GM19240 (cell line): ENCODE measurements around the gene HIGD1C.
"Not testable (repeated sequence)": the region's sequence is repeated elsewhere in the genome, so short reads cannot be mapped to it uniquely, and the experiment has no call there.

Source experiments
- DNase-seq: peaks from one replicate; pipeline ENCODE4 v3.0.0; 2011; ENCODE audit warnings: low spot score; ENCODE audit not compliant: insufficient read length

The HIGD1C gene

DNA sequence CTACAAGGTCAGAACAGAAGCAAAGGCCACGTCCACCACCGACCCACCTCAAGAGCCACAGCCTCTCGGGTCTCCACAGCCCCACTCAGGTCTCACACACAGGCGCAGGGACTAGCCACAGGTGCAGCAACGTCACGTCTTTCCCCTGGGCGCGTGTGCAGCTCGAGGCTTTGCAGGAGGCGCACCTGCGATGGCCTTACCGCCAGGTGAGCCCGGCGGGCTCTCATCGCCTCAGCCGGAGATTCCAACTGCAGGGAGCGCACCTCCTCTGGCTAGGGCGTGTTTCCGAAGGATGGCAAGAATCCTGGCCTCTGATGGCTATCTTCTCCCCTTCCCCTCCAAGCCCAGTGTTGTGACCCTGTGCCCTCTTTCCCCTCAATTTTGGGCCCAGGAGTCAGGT lies at the start of gene HIGD1C:
TSS of gene HIGD1C (plus strand) at position 35 of the 400 bp plus-strand sequence. CDS start 1,455 bp downstream, outside the sequence.
- no peak for DNase-seq

DNA sequence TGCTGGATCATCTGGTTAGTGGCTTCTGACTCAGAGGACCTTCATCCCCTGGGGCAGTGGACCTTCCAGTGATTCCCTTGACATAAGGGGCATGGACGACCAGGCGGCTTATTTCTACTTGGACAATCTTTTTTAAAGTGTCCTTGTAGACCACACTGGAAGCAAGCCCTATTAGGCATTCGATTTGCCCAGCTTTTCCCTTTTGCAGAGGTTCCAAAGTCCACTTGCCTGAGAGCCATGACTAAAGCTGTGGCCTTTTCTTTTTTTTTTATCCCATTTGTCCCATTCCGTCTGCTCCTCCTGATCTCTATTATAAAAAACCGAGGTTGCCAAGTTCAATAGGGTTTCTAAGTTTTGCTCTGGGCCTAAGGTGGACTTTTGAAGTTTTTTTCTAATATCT lies 43.9 kb upstream of the HIGD1C start:
- not testable (repeated sequence) for DNase-seq

DNA sequence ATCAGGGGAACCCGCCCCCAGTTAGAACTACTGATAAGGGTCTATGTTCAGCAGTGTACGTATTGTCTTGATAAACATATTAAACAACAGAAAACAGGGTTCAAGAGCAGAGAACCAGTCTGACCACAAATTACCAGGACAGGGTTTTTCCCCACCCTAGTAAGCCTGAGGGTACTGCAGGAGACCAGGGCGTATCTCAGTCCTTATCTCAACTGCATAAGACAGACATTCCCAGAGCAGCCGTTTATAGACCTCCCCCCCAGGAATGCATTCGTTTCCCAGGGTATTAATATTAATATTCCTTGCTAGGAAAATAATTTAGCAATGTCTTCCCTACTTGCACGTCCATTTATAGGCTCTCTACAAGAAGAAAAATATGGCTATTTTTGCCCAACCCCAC lies 40.0 kb upstream of the HIGD1C start:
- not testable (repeated sequence) for DNase-seq

DNA sequence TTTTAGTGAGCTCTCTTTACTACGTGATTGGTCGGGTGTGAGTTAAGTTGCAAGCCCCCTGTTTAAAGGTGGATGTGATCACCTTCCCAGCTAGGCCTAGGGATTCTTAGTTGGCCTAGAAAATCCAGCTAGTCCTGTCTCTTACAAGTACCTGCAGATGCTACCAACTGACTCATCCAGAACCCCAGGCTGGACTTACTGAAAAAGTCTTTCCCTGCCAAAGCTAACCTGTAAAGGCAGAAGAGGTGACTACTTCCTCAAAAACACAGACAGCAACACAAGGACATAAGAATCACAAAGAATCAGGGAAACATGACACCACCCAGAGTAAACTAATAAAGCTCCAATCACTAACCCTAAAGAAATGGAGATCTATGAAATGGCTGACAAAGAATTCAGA lies 39.1 kb upstream of the HIGD1C start:
- no peak for DNase-seq

DNA sequence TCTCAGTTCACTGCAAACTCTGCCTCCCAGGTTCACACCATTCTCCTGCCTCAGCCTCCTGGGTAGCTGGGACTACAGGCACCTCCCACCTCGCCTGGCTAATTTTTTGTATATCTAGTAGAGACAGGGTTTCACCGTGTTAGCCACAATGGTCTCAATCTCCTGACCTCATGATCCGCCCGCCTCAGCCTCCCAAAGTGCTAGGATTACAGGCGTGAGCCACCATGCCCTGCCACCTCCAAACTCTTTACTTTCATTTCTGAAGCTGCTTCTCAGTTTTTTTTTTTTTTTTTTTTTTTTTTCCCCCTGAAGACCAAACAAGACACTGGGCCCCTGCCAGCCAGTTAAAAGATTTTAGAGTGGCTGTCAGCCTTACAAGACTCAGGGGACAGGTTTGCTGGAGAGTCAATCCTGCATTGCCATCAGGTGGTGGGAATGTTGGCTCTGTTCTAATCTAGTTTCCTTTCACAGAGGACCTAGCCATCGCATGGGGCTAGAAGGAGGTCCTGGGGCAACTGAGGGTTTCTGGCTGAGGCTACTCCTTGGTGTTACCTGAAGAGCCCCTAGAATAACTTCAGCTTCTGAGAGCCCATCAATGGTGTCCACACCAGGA lies 37.4 kb upstream of the HIGD1C start:
- DNase-seq = no peak

DNA sequence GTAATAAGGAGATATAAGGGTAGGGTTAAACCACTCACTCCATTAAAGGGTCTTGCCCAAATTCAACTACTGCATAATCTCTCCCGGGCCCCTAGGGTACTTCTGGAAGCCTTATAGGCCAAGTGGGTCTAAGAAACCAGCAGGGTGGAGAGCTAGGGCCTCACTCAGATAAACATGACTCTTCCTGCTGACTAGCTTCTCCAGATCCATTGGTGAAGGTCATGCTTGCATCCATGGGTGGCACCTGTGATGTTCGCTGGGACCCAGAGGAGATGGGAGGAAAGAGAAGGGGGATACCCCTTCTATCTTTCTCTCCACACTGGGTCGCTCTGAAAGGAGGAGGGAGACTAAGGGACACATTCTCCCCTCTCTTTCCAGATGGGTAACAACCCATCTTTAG lies 36.1 kb upstream of the HIGD1C start:
- no peak for DNase-seq

DNA sequence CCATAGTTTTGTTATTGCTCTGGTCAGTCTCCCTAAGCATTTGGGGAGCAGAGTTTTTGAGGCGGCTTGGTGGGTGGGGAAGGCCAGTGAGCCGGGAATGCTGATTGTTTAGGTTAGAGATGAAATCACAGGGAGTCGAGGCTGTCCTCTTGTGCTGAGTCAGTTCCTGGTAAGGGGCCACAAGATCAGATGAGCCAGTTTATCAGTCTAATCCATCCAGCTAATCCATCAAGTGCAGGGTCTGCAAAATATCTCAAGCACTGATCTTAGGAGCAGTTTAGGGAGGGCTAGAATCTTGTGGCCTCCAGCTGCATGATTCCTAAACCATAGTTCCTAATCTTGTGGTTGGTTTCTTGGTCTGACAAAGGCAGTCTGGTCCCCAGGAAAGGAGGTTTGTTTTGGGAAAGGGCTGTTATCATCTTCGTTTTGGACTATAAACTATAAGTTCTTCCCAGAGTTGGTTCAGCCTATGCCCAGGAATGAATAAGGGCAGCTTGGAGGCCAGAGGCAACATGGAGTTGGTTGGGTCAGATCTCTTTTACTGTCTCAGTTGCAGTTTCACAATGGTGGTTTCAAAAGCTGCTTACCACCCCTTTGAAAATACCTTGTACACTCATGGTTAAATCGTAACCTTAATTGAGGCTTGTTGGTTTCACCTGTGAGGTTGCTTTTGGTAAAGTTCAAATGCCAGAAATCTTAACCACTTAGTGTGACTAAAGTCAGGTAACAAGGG lies 33.6 kb upstream of the HIGD1C start:
- DNase-seq = no peak

DNA sequence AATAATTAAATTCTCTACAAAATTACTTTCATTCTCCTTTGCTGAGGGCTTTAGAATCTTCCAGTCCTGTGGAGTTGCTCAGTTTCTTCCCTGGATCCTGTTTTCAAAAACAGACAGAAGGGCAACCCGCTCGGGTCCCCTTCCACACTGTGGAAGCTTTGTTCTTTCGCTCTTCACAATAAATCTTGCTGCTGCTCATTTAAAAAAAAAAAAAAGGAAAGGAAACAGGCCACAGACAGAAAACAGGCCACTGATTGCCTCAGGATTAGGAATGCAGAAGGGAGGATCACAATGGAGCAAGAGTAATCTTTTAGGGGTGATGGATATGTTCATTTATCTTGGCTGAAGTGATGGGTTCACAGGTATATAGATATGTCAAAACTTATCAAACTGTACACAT lies 29.5 kb upstream of the HIGD1C start:
- no peak for DNase-seq

DNA sequence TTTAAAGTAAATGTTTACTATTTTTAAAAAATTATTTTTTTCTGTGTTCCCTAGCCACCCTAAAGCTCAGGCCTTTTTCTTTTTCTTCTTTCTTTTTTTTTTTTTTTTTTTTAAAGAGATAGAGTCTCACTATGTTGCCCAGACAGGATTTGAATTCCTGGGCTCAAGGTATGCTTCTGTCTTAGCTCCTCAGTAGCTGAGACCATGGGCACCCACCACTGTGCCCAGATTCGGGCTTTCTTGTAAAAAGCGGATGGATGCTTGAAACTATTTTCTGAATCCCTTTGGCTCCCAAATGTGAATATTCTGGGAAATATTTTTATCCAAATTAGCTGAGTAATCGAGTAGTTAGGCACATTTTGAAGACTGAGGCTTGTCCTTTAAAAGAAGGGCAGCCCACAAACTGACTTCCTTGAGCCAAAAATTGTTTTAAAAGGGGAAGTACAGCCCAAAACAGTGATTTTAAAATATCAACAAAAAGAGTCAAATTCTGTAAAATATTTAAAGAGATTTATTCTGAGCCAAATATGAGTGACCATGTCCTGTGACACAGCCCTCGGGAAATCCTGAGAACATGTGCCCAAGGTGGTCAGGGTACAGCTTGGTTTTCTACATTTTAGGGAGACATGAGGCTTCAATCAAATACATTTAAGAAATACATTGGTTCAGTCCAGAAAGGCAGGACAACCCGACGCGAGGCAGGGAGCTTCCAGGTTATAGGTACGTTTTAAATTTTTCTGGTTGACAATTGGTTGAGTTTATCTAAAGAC lies 28.8 kb upstream of the HIGD1C start:
- DNase-seq = no peak

DNA sequence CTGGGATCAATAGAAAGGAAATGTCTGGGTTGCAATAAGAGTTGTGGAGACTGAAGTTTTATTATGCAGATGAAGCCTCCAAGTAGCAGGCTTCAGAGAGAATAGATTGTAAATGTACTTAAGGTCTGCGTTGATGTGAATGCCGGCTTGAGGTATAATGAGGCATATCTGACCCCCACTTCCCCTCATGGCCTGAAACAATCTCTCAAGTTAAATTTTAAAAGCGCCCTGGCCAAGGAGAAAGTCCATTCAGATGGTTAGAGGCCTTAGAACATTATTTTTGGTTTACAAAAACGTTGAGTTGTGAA lies 28.3 kb upstream of the HIGD1C start:
- DNase-seq = no peak

DNA sequence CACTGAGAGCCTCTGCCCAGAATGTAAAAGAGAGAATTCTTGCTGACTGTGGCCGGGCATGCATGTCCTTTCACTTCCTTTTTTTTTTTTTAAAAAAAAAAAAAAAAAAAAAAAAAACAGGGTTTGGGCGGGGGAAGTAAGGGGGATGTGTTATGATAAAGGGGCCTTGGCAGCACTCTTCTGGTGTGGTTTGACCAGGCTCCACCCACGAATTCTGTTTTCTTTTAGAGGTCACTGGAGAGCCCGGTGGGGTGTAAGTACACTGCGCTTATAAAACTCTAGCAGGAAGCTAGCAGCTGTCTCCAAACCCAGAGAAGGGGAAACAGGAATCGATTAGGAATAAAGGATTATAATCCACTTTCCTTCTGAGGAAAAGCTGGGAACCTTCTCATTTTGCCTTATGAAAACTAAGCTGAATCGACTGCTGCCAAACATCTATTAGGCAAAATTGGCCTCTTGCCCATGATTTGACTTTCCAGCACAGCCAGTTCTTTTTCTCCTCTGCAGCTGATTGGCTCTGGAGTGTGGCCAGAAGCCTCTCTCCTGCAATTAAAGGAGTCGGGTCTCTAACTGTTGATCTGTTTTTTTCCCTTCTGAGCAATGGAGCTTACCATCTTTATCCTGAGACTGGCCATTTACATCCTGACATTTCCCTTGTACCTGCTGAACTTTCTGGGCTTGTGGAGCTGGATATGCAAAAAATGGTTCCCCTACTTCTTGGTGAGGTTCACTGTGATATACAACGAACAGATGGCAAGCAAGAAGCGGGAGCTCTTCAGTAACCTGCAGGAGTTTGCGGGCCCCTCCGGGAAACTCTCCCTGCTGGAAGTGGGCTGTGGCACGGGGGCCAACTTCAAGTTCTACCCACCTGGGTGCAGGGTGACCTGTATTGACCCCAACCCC lies 27.7 kb upstream of the HIGD1C start:
- peak; percentile 55 for DNase-seq

DNA sequence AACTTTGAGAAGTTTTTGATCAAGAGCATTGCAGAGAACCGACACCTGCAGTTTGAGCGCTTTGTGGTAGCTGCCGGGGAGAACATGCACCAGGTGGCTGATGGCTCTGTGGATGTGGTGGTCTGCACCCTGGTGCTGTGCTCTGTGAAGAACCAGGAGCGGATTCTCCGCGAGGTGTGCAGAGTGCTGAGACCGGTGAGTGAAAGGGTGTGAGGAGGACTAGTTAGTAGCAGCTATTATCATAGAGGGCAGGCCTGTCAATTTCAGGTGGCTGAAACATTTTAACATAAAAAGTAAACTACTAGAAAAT lies 27.0 kb upstream of the HIGD1C start:
- DNase-seq = no peak

DNA sequence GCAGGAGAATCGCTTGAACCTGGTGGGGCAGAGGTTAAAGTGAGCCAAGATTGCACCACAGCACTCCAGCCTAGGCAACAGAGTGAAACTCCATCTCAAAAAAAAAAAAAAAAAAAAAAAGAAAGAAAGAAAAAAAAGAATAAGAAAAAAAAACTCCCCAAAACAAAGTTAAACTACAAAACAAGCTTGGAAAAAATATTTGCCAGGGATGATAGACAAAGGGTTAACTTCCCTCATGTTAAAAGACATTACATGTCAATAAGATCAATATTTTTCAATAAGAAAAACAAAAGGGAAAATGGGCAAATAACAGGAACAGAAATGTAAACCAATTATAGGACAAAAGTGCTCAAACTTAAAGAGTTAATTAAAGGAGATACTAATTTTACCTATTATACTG lies 26.4 kb upstream of the HIGD1C start:
- DNase-seq = no peak

DNA sequence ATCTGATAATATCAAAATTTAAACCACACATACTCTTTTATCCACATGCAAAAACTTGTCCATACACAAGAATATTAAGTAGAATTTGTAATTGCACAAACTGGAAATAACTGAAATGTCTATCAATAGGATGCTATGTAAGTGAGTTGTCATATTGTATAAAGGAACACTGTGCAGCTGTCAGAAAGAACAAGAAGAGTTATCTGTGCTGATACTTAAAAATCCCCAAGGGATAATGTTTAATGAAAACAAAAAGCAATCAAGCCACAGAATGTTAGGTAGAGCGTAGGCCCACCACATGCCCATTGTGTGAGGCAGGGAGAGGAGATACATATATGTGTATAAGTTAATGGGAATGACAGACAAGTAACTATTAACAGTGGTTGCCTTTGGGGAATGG lies 25.9 kb upstream of the HIGD1C start:
- DNase-seq = no peak

DNA sequence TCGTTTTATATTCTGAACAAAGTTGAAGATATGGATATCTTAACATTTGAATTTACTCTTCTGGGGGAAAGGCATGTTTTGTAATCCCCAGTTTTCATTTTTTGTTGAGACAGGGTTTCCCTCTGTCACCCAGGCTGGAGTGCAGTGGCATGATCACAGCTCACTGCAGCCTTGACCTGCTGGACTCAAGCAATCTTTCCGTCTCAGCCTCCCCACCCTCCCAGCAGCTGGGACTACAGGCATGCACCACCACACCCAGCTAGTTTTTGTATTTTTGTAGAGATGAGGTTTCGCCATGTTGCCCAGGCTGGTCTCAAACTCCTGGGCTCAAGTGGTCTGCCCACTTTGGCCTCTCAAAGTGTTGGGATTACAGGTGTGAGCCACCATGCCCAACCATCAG lies 25.4 kb upstream of the HIGD1C start:
- DNase-seq = not testable (repeated sequence)

DNA sequence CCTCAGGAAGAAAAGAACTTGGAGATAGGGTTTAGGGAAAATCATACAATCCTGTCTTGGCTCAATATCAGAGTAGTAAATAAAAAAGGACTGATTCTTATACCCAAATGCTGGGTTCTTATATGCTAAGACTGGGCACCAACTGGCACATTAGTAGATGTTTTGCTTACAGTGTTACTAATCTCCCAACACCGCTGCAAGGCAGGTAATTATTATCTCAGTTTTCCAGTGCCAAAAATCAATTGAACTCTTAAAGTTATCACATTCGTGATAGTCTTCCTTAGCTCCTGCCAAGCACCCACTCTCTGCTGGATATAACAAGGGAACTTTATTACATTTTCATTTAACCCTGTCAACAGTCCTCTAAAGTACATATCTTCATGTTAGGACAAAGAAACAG lies 25.0 kb upstream of the HIGD1C start:
- no peak for DNase-seq

DNA sequence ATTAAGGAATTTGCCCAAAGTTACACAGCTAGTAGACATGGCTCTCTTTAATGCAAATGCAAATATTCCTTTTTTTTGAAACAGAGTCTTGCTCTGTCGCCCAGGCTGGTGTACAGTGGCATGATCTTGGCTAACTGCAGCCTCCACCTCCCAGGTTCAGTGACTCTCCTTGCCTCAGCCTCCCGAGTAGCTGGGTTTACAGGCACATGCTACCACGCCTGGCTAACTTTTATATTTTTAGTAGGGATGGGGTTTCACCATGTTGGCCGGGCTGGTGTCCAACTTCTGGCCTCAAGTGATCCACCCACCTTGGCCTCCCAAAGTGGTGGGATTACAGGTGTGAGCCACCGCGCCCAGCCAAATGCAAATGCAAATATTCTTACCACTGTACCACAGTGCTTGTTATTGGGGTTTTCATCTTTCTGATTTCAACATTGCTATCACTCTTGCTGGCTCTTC lies 24.5 kb upstream of the HIGD1C start:
- DNase-seq = no peak

DNA sequence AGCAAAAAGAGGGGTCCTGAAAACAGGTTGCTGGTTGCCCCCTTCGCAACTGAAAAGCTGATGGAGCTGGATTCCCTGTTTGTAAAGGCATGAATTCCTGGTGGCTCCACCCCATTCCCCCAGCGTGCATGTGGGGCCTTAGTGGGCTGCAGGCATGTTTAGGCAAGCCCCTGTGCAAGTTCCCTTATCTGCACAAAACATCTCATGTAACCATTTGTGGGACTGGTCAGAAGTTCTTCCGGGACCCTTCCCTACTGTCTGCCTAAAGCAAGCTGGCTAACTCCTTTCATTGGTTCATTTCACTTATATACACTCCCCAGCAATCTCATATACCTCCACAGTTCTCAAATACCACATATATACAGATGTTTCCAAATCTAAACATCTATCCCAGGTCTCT lies 24.0 kb upstream of the HIGD1C start:
- no peak for DNase-seq

DNA sequence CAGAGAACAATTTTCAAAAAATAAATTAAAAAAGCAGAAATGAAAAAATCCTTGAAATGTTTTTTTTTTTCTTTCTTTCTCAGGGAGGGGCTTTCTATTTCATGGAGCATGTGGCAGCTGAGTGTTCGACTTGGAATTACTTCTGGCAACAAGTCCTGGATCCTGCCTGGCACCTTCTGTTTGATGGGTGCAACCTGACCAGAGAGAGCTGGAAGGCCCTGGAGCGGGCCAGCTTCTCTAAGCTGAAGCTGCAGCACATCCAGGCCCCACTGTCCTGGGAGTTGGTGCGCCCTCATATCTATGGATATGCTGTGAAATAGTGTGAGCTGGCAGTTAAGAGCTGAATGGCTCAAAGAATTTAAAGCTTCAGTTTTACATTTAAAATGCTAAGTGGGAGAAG lies 22.5 kb upstream of the HIGD1C start:
- DNase-seq = no peak

DNA sequence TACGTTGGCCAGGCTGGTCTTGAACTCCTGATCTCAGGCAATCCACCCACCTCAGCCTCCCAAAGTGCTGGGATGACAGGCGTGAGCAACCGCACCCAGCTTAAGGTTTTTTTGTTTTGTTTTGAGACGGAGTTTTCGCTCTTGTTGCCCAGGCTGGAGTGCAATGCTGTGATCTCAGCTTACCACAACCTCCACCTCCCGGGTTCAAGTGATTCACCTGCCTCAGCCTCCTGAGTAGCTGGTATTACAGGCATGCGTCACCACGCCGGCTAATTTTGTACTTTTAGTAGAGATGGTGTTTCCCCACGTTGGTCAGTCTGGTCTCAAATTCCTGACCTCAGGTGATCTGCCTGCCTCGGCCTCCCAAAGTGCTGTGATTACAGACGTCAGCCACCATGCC lies 21.9 kb upstream of the HIGD1C start:
- DNase-seq = not testable (repeated sequence)

DNA sequence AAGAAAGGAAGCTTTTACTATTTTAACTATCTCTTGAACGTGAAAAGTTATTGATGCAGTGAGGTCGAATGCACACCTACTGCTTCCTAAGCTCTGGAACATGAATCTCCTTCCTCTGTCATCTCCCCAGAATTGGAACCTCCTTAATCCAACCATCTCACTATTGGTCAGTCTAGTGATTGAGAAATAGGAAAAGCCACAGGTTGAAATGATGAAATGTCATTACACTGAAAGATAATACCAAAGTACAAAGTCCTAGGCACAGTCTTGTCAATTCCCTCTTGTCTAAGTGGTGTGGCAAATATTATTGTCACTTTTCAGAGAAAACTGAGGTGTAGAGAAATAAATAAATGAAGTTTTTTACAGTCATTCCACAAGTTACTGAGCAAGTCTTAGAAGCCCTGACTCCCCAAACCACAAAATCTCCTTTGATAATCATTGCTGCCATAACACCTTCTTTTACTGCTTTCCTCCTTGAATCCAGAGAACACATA lies 19.5 kb upstream of the HIGD1C start:
- no peak for DNase-seq
